ENCODE results near the gene POLR2E. TPM values are rescaled to one million over a fixed set of nuclear protein-coding genes. Genes with fewer than 3 reads are reported as not detected.
A peak's percentile ranks its signal among the peaks of the same experiment; 100 is the strongest.

Gene POLR2E
- total RNA-seq, 2 donors from 2014 or later = 225 to 254 TPM

DNA sequence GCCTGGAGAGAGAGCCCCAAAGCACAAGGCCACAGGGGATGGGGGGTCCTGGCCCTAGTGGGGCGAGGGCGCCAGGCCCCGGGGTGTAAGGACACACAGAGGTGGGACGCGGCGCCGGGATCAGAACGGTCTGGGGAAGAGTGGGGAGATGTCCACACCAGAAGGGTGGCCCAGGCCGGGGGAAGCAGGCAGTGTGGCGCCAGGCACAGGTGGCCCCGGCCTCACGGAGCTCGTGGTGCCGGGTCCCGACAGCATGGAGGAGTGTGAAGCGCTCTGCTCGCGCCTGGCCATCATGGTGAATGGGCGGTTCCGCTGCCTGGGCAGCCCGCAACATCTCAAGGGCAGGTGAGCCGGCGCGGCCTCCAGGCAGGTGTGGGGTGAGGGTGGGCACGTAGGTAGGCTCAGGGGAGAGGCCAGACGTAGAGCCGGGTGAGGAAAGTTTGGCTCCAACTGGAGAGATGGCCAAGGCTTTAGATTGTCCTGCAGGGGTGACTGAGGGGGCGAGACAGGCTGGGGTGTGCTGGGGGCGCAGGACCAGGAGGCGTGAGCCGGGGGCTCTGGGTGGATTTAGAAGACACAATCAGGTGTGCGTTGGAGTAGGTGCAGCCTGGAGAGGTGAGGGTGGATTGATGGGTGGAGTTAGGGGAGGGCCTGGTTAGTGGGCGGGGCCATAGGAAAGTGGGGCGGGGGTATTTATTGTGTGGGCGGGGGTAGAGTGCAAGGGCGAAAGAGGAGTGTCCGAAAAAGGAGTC, 31.1 kb downstream of the POLR2E start:
- peak overlapping the region; percentile 55 for H3K27ac Mint-ChIP-seq
- Histone ChIP-seq H3K9me3 (ENCODE audit: control insufficient read depth, low read length) (no peaks in the 10 kb centered on the region), H3K4me3 (ENCODE audit: low read length) (no peak overlapping the region), H3K27ac (ENCODE audit: low read depth, low read length) (no peak overlapping the region), H3K4me1 (ENCODE audit: control insufficient read depth, insufficient read depth, low read length) (peaks cover 5% of the 10 kb centered on the region), H3K27me3 (ENCODE audit: control insufficient read depth, insufficient read depth, low read length, poor library complexity, severe bottlenecking) (peaks cover 46% of the 10 kb centered on the region), H3K9ac (ENCODE audit: extremely low read depth, low read length, poor library complexity, severe bottlenecking) (no peak overlapping the region), H3K36me3 (ENCODE audit: control insufficient read depth, insufficient read depth, low read length) (no peaks in the 10 kb centered on the region)
- TF ChIP-seq, protein P1, sequence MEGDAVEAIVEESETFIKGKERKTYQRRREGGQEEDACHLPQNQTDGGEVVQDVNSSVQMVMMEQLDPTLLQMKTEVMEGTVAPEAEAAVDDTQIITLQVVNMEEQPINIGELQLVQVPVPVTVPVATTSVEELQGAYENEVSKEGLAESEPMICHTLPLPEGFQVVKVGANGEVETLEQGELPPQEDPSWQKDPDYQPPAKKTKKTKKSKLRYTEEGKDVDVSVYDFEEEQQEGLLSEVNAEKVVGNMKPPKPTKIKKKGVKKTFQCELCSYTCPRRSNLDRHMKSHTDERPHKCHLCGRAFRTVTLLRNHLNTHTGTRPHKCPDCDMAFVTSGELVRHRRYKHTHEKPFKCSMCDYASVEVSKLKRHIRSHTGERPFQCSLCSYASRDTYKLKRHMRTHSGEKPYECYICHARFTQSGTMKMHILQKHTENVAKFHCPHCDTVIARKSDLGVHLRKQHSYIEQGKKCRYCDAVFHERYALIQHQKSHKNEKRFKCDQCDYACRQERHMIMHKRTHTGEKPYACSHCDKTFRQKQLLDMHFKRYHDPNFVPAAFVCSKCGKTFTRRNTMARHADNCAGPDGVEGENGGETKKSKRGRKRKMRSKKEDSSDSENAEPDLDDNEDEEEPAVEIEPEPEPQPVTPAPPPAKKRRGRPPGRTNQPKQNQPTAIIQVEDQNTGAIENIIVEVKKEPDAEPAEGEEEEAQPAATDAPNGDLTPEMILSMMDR (conservative IDR thresholded peaks at IDR 0.05) = no peak
- WGBS, 2 experiments (ENCODE audit: insufficient coverage in 1 of 2, insufficient read length in 1 of 2) = 86 to 96% methylated on average over 24 to 37 of the region's 37 CpGs
- H3K4me3 Mint-ChIP-seq = peak overlapping the region; percentile 49
- peaks cover 32% of the 10 kb centered on the region for H3K27me3 Mint-ChIP-seq (ENCODE audit: insufficient read depth)
- no peaks in the 10 kb centered on the region for H3K9me3 Mint-ChIP-seq
- peaks cover 5% of the 10 kb centered on the region for H3K4me1 Mint-ChIP-seq
- no peaks in the 10 kb centered on the region for H3K36me3 Mint-ChIP-seq (ENCODE audit: low read depth)
- DNase-seq = peak; percentile 77

DNA sequence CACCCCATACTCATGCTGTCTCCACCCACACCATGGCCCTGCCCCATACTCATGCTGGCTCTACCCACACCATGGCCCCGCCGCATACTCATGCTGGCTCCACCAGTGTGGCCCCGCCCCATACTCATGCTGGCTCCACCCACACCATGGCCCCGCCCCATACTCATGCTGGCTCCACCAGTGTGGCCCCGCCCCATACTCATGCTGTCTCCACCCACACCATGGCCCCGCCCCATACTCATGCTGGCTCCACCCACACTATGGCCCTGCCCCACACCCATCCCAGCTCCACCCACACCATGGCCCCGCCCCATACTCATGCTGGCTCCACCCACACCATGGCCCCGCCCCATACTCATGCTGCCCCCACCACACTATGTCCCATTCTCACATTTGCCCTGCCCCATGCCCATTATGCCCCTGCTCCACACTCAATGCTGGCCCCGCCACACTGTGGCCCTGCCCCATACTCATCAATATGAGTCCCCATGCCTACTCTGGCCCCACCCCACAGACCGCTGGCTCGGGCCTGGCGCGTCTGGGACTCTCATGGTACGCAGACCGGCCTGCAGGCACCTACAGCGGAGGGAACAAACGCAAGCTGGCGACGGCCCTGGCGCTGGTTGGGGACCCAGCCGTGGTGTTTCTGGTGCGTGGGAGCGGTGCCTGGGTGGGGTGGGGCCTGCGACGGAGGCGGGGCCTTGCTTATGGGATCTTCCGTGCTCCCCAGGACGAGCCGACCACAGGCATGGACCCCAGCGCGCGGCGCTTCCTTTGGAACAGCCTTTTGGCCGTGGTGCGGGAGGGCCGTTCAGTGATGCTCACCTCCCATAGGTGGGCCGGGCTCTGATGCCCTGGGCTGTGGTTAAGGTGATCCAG, 31.9 kb downstream of the POLR2E start:
- Mint-ChIP-seq H3K9me3 (no peaks in the 10 kb centered on the region), H3K4me3 (no peak overlapping the region), H3K27ac (no peak overlapping the region), H3K27me3 (ENCODE audit: insufficient read depth) (peaks cover 26% of the 10 kb centered on the region), H3K36me3 (ENCODE audit: low read depth) (peaks cover 7% of the 10 kb centered on the region), H3K4me1 (peaks cover 5% of the 10 kb centered on the region)
- no peak overlapping the region for H3K4me3 ChIP-seq (ENCODE audit: low read length)
- TF ChIP-seq, protein P1 (conservative IDR thresholded peaks at IDR 0.05) = no peak
- H3K4me1 ChIP-seq (ENCODE audit: control insufficient read depth, insufficient read depth, low read length) = peaks cover 5% of the 10 kb centered on the region
- 92 to 96% methylated on average over 21 to 35 of the region's 37 CpGs for WGBS, 2 experiments (ENCODE audit: insufficient coverage in 1 of 2, insufficient read length in 1 of 2)
- H3K9ac ChIP-seq (ENCODE audit: extremely low read depth, low read length, poor library complexity, severe bottlenecking) = no peak overlapping the region
- peaks cover 7% of the 10 kb centered on the region for H3K36me3 ChIP-seq (ENCODE audit: control insufficient read depth, insufficient read depth, low read length)
- peaks cover 38% of the 10 kb centered on the region for H3K27me3 ChIP-seq (ENCODE audit: control insufficient read depth, insufficient read depth, low read length, poor library complexity, severe bottlenecking)
- DNase-seq = peak; percentile 77
- no peak overlapping the region for H3K27ac ChIP-seq (ENCODE audit: low read depth, low read length)
- H3K9me3 ChIP-seq (ENCODE audit: control insufficient read depth, low read length) = no peaks in the 10 kb centered on the region

DNA sequence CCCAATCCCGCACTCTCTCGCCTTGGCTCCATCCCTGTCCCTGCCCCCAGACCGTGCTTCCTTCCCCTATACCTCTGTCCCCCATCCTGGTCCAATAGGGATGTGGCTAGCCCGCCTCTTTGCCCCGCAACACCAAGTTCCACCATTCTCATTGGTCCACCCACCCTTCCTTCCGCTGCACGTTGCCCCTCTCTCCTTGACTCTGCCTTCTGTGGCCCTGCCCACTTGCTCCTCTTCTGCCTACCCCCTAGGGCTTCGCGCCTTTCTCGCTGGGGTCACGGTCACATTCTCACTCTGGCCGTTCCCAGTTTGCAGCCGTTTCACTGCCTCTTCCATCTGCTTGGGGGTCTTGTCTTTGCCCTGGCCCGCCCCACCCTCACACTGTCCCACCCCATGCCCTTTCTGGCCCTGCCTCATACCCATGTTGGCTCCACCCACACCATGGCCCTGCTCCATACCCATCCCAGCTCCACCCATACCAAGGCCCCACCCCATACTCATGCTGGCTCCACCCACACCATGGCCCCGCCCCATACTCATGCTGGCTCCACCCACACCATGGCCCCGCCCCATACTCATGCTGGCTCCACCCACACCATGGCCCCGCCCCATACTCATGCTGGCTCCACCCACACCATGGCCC, 32.7 kb downstream of the POLR2E start:
- Histone ChIP-seq H3K36me3 (ENCODE audit: control insufficient read depth, insufficient read depth, low read length) (peaks cover 14% of the 10 kb centered on the region), H3K4me3 (ENCODE audit: low read length) (no peak overlapping the region), H3K27ac (ENCODE audit: low read depth, low read length) (no peak overlapping the region), H3K9ac (ENCODE audit: extremely low read depth, low read length, poor library complexity, severe bottlenecking) (no peak overlapping the region), H3K4me1 (ENCODE audit: control insufficient read depth, insufficient read depth, low read length) (peaks cover 5% of the 10 kb centered on the region), H3K27me3 (ENCODE audit: control insufficient read depth, insufficient read depth, low read length, poor library complexity, severe bottlenecking) (peaks cover 30% of the 10 kb centered on the region), H3K9me3 (ENCODE audit: control insufficient read depth, low read length) (peaks cover 6% of the 10 kb centered on the region)
- TF ChIP-seq, protein P1 (conservative IDR thresholded peaks at IDR 0.05) = no peak
- Mint-ChIP-seq H3K4me3 (peak overlapping the region; percentile 40), H3K4me1 (peaks cover 5% of the 10 kb centered on the region), H3K9me3 (no peaks in the 10 kb centered on the region), H3K36me3 (ENCODE audit: low read depth) (peaks cover 8% of the 10 kb centered on the region), H3K27me3 (ENCODE audit: insufficient read depth) (peaks cover 21% of the 10 kb centered on the region), H3K27ac (peak overlapping the region; percentile 75)
- DNase-seq = peak; percentile 60
- WGBS, 2 experiments (ENCODE audit: insufficient coverage in 1 of 2, insufficient read length in 1 of 2) = 86 to 88% methylated on average over 14 to 15 of the region's 17 CpGs

Measured in endodermal cell (in vitro differentiated cells).